ENCODE measurements around the gene CACNA1I. TPM values are rescaled to one million over a fixed set of nuclear protein-coding genes. Genes with fewer than 3 reads are reported as not detected.

Gene CACNA1I
- total and polyA plus RNA-seq, 2 donors from 2014 or later: 0.63 TPM; not detected in 1

DNA sequence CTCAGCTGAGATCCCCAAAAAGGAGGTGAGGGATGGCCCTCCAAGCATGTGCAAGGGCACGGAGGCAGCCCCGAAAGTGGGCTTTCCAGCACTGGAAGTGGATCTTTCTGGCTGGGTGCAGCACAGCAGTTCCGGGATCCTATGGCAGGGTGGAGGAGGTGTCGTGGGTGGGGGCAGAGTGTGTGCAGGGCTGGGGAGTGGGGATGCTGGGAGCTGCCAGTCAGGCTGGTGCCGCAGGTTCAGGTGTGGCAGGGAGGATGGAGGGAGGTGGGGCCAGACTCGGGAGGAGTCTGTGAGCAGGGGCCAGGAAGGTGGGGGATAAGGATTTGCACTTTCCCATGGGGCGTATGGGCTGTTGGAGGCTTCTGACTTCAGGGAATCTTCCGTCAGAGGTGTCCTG lies 60.2 kb downstream of the CACNA1I start:
- H3K36me3 ChIP-seq (ENCODE audit: control insufficient read depth in 2 of 3, insufficient read depth in 3 of 3, low read length in 3 of 3): no peaks in the 10 kb centered on the region
- DNase-seq (no peak), FAIRE-seq (no peak)
- no peaks in the 10 kb centered on the region for H3K9me3 ChIP-seq (ENCODE audit: control insufficient read depth in 2 of 3, insufficient read depth in 1 of 3, low read length in 3 of 3)
- H3K4me3 ChIP-seq (ENCODE audit: low read length in 3 of 3): no peak overlapping the region
- H3K27me3 ChIP-seq (ENCODE audit: control insufficient read depth, insufficient read depth, low read length): no peaks in the 10 kb centered on the region
- no peak overlapping the region for H3K27ac ChIP-seq (ENCODE audit: low read depth in 2 of 2, low read length in 2 of 2)
- no peak overlapping the region for H3K9ac ChIP-seq (ENCODE audit: low read length in 3 of 3)
- intact Hi-C loops (cut with DNase I): no loop called here
- TF ChIP-seq, protein P1, sequence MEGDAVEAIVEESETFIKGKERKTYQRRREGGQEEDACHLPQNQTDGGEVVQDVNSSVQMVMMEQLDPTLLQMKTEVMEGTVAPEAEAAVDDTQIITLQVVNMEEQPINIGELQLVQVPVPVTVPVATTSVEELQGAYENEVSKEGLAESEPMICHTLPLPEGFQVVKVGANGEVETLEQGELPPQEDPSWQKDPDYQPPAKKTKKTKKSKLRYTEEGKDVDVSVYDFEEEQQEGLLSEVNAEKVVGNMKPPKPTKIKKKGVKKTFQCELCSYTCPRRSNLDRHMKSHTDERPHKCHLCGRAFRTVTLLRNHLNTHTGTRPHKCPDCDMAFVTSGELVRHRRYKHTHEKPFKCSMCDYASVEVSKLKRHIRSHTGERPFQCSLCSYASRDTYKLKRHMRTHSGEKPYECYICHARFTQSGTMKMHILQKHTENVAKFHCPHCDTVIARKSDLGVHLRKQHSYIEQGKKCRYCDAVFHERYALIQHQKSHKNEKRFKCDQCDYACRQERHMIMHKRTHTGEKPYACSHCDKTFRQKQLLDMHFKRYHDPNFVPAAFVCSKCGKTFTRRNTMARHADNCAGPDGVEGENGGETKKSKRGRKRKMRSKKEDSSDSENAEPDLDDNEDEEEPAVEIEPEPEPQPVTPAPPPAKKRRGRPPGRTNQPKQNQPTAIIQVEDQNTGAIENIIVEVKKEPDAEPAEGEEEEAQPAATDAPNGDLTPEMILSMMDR (IDR thresholded peaks at IDR 0.05; ENCODE audit: borderline replicate concordance, extremely low read depth, insufficient read depth): no peak
- no peaks in the 10 kb centered on the region for H3K4me1 ChIP-seq (ENCODE audit: control insufficient read depth in 2 of 3, insufficient read depth in 2 of 3, low read depth in 1 of 3, low read length in 3 of 3)

DNA sequence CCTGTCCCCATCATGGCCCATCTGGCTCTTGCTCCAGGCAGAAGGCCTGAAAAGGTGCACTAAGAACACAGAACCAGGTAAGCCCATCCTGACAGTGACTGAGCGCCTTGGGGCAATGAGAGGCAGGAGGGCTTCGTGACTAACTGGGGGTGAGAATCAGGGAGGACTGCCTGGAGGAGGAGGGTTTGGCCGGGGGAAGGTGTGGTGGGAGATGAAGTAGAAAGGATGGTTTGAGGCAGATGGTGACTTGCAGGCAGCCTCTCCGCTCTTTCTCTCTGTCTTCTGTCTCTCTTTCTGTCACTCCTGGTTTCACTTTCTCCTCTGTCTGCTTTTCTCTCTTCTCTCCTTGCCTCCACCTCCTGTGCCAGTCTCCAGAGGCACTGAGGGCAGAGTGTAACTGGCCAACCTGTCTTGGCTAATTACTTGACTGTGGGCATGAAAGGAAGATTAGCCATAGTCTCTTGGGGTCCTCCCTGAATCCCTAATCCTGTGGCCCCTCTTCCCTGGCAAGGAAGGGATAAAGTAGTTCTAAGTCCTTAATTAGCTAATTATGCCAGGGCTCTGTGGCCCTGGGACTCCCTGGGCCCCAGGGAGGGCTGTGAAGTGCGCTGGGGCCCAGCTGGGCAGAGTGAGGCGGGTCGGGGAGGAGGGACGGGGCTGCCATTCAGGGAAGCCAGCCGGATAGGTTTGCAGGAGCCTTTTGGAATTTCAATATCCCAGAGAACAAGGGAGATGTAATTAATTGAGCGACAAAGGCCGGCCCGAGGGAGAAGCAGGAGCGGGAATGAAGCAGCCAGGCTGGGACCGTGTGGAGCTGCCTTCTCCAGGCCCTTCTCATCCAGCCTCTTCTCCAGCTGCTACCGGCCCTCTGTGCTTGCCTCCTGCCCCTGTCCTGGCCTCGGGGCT lies 61.1 kb downstream of the CACNA1I start:
- H3K36me3 ChIP-seq (ENCODE audit: control insufficient read depth in 2 of 3, insufficient read depth in 3 of 3, low read length in 3 of 3): no peaks in the 10 kb centered on the region
- no peak overlapping the region for H3K27ac ChIP-seq (ENCODE audit: low read depth in 2 of 2, low read length in 2 of 2)
- peak in 1 of 5 donors; percentile 50 for DNase-seq
- H3K4me3 ChIP-seq (ENCODE audit: low read length in 3 of 3): no peak overlapping the region
- no peak overlapping the region for H3K9ac ChIP-seq (ENCODE audit: low read length in 3 of 3)
- no peaks in the 10 kb centered on the region for H3K9me3 ChIP-seq (ENCODE audit: control insufficient read depth in 2 of 3, insufficient read depth in 1 of 3, low read length in 3 of 3)
- H3K27me3 ChIP-seq (ENCODE audit: control insufficient read depth, insufficient read depth, low read length): no peaks in the 10 kb centered on the region
- TF ChIP-seq, protein P1 (IDR thresholded peaks at IDR 0.05; ENCODE audit: borderline replicate concordance, extremely low read depth, insufficient read depth): no peak
- intact Hi-C loops (cut with DNase I): no loop called here
- no peaks in the 10 kb centered on the region for H3K4me1 ChIP-seq (ENCODE audit: control insufficient read depth in 2 of 3, insufficient read depth in 2 of 3, low read depth in 1 of 3, low read length in 3 of 3)
- FAIRE-seq: no peak

DNA sequence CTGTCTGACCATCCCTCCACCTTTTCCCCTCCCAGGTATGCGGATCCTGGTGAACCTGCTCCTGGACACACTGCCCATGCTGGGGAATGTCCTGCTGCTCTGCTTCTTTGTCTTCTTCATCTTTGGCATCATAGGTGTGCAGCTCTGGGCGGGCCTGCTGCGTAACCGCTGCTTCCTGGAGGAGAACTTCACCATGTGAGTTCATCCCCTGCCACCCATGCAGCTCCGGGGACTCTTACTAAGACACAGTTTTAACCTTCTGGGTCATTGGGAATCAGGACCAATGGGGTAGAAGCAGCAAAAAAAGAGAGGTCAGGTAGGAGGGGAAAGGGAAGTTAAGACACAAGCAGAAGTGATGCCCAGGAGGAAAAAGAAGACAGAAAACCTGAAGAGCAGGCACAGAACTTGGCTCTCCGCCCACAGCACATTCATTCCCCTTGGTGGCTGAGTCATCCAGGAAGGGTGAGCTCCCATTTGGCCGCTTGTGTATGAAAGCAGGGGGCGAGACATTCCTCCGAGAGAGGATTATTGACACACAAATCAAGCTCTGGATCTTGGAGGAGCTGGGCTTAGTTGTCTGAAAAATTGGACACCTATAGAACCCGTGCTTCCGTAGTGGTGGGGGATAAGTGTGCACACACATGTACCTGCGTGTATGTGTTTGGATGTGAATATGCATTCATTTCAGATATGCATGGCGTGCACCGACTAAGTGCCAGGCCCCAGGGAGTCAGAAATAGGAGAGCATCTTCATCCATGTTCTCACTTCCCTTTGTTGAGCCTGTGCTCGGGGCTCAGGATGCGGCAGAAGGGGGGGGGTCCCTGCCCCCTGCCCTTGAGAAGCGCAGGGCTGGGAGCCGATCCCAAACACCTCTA lies 64.2 kb downstream of the CACNA1I start:
- Histone ChIP-seq H3K4me1 (ENCODE audit: control insufficient read depth in 2 of 3, insufficient read depth in 2 of 3, low read depth in 1 of 3, low read length in 3 of 3) (no peaks in the 10 kb centered on the region), H3K27ac (ENCODE audit: low read depth in 2 of 2, low read length in 2 of 2) (no peak overlapping the region), H3K9ac (ENCODE audit: low read length in 3 of 3) (no peak overlapping the region), H3K27me3 (ENCODE audit: control insufficient read depth, insufficient read depth, low read length) (no peaks in the 10 kb centered on the region), H3K4me3 (ENCODE audit: low read length in 3 of 3) (no peak overlapping the region), H3K9me3 (ENCODE audit: control insufficient read depth in 2 of 3, insufficient read depth in 1 of 3, low read length in 3 of 3) (peaks cover 0 to 2% (median 2%) of the 10 kb centered on the region in 3 donors), H3K36me3 (ENCODE audit: control insufficient read depth in 2 of 3, insufficient read depth in 3 of 3, low read length in 3 of 3) (no peaks in the 10 kb centered on the region)
- intact Hi-C loops (cut with DNase I): no loop called here
- FAIRE-seq (no peak), DNase-seq (no peak)
- TF ChIP-seq, protein P1 (IDR thresholded peaks at IDR 0.05; ENCODE audit: borderline replicate concordance, extremely low read depth, insufficient read depth): no peak
